GM19023 (cell line): ENCODE data around the gene THBS3.
"Not testable (repeated sequence)": the region's sequence is repeated elsewhere in the genome, so short reads cannot be mapped to it uniquely, and the experiment has no call there.

ENCODE experiments used
- ATAC-seq: cut with Tn5 transposase; IDR thresholded peaks from one replicate; pipeline ENCODE4 v1.9.1; 2021; ENCODE audit warnings: mild to moderate bottlenecking, moderate library complexity; ENCODE audit not compliant: unreplicated experiment

The THBS3 gene

DNA sequence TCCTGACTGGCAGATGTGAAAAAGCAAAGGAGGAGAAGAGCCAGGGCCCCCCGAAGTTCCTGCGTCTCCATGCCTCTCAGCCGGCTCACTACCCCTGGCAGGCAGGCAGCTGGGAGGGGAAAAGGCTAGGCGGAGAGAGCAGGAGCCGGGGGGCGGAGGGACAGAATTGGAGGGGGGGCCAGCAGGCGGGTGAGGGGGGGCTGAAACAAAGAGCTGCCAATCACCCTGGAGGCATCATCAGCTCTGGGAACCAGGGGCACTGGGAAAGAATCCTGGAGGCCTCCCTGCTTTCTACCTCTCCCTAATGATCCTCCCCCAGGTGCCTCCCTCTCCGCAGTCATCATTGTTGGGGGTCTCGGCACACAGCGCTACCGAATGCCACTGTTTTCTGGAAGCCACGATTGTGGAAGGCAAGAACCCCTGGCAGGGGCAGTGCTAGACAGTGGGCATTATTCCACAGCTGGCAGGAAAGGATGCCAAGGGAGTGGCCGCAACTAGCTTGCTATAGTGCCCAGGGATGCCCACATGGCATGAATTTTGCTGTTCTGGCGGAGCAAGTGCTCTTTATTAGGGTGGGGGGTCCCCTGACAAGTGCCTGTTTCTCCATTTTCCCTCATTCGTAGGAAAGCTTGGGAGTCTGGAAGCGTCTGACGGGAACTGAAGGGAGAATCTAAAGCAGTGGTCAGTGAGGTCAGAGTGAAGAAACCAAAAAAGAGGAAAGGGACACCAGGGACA lies at the start of gene THBS3:
THBS3 (minus strand) TSS at position 92 of the 735 bp plus-strand sequence; CDS start at position 71, 21 bp downstream.
- ATAC-seq: no peak

DNA sequence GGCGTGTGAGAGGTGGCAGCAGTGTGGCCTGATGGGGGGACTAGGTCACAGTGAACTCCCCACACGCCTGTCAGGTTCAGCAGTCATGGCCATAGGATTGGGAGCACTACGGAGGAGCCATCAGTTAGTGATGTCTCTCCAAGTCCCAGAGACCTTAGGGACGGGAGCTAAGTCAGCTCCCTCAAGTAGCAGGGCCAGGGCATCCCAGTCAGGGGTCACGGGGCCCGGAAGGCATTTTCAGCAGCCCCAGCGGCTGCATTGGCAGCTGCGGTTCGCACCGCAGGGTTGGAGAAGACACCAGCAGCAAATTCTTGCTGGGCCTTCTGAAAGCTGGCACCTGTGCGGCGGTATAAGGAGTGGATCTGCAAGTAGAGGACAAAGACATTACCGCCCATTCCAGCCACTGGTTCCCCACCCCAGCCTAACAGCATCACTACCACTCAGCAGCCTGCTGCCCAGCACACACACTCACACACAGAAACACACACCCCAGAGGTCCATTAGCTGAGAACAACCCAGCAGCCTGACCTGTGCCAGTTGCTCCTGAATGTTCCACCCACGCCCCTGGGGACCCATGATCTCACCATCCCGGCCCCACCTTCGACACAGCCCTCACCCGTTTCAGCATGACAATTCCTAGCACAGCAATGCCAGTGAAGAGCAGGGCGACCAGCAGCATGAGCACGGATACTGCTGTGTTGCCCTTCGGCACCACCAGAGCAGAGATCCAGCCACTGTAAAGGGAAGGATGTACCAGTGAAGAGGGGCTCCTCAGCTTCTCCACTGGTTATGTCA lies 48.6 kb upstream of the THBS3 start:
- no peak for ATAC-seq

DNA sequence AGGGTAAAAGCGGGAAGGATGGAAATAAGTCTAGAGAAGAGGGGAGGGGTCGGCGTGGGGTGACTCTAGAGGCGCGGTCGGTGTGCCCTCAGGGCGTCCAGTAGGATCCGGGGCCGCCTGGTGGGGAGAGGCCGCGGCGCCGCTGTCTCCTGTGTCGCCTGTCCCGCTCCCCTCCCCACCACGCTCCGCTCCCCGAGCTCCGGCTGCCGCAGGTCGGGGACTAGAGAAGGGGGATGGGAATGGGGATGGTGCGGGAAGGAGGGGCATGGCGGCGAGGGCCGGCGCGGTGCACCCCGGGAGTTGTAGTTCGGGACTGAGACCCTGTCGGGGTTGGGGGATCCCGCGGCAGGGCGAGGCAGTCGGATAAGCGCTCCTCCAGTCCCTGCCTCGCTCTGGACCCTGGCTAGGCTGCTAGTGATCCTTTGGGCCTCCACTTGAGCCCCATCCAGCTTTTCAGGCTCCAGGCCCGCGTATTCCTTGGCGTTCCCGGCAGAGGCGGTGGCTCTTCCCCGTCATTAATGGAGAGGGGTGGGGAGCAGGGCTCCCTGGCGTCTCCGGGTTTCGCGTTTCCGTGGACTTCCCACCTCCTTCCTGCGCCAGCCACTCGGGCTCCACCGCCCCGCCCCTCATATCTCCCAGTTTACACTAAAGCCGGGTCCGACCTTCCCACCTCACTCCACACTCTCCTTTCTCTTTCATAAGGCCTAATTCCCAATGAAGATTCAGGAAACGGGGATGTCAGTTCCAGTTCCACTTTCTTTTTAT lies 47.7 kb upstream of the THBS3 start, which contains the start of gene ENTREP3:
ENTREP3 (minus strand) TSS at position 241 of the 765 bp plus-strand sequence. CDS start 606 bp downstream, outside the sequence.
- ATAC-seq: peak; percentile 60

DNA sequence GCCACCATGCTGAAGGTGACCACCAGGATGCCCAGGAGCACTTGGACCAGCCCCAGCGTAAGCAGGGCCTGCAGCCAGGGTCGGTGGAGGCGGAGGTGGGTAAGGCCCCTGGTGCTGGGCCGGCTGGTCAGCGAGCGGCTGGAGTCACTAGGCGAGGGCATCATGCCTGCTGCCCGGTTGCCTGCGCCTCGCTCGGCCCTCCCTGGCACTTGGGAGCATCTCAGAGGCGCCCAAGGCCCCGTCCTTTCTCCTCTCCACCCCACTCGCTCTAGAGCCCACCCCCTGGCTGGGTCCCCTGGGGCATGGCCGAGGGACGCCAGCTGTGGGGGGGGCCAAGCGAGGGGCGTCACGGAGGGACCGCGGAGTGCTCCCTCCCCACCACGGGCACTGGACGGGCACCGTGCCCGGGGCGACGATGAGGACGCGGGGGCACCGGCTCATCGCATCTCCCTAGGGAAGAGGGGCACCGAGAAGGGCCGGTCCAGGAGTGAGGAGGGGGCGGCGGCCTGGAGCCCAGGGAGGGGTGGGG lies 47.1 kb upstream of the THBS3 start:
- ATAC-seq: no peak

DNA sequence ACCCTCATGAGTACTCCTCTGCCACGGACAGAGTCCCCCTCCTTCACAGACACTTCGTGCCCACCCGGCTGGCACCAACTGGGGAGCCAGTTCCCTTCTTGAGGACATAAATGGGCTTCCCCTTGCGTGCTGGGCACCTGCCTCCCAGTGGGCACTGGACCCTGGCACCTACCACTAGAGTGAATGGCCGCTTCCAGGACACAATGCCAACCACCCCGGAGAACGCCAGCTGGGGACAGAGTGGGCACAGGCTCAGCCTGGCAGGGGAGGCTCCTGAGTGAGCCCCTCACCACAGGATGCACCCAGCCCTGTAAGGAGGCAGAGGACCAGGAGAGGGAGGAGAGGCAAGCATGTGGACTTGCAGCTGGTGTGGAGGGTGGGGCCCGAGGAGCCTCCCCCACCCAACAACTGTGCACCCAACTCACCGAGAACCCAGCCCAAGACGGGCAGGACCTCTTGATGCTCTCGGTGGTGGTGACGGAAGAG lies 46.6 kb upstream of the THBS3 start:
- ATAC-seq: no peak

DNA sequence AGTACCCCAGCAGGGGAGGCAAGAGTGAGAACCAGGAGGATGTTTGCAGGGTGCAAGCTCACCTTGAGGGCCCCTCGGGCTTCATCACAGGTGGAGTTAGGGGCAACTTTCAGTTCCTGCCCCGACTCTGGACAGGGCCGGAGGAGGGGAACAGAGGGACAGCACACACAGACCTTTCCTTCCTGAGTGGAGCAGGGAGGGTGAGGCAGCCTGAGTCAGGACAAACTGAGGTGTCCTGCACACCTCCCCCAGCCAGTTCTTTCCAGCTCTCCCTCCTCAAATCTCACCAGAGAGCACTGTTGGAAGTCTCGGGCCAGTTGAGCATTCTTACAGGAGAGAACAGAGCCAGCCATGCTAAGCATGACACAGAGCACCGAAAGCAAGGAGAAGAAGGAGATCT lies 46.1 kb upstream of the THBS3 start:
- no peak for ATAC-seq

DNA sequence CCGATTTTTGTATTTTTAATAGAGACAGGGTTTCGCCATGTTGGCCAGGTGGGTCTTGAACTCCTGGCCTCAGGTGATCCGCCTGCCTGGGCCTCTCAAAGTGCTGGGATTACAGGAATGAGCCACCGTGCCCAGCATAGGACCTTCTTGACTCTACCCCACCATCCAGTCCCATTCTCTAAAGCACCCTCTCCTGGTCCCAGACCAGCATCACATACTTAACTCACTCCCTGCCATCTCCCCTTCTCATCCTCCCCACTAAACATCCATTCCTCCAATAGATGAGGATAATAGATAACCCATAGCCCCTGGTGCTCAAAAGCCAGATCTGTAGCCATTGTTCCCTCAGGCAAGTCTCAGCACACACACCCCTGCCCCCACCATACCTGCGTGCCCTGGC lies 45.5 kb upstream of the THBS3 start:
- no peak for ATAC-seq

DNA sequence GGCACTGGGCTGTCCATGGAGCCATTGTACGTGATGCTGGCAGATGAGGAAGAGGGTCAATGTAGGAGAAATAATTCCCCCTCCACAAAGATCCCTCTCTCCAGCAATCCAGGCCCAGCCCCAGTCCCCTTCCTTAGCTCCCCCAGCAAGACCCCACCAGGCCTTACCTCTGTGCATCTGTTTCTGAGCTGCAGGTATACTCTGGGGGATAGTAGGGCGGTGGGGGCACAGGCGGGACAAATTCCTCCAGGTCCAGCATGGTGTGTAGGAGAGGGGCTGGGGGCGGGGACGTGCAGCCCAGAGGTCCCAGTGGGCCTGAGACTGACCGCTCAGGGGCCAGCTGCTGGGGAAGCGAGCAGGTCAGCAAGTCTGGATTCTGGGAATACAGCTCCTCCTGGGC lies 43.9 kb upstream of the THBS3 start:
- no peak for ATAC-seq

DNA sequence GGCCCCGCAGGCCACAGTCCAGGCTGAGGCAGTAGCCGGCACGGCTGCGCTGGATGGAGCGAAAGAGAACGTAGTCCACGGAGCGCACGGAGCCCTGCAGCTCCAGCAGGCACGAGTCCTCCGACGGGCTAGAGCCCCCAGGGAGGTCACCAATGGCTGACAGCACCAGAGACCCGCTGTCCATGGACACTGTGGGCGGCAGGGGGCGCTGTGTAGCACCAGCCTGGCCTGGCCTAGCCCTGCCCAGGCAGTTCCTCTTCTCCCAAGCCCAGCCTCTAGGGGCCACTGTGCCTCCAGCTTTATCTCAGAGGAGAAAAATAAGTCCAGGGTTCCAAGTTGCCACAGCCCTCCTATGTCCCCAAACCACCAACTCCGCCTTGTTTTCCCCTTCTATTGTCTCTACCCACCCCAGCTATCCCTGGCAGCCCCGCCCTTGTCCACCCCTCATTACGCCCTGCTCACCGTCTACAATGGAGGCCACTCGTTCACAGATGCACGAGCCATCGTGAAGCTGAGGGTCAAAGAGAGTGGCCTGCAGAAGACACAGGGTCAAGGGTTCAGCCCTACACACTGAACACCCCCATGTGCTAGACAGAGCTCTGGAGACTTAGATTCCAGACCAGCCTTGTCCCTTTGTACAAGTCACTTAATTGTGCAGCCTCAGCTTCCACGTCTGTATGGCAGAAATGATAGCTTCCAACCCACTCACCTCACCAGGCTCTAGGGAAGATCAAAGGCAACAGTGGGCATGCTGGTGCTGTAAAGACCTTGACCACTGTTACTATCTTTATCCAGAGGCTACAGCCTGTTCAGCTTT lies 43.1 kb upstream of the THBS3 start:
- ATAC-seq: peak; percentile 79

DNA sequence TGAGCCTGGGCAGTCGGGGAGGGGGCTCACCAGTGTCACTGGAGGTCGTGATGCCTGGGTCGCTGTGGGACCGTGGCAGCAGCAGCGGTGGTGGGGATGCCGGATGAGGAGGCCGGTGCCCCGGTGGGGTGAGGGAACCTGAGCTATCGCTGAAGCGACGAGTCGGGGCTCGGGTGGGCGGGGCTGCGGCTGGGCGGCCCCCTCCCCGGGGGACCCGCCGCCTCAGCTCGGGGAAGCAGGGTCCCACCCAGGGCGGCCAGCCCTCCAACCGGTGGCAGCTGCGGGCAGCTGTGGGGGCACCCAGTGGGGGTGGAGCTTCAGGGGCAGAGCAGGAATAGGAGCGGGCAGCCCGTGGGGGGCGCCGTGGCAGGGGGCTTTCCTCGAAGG lies 42.5 kb upstream of the THBS3 start:
- ATAC-seq: peak; percentile 14

DNA sequence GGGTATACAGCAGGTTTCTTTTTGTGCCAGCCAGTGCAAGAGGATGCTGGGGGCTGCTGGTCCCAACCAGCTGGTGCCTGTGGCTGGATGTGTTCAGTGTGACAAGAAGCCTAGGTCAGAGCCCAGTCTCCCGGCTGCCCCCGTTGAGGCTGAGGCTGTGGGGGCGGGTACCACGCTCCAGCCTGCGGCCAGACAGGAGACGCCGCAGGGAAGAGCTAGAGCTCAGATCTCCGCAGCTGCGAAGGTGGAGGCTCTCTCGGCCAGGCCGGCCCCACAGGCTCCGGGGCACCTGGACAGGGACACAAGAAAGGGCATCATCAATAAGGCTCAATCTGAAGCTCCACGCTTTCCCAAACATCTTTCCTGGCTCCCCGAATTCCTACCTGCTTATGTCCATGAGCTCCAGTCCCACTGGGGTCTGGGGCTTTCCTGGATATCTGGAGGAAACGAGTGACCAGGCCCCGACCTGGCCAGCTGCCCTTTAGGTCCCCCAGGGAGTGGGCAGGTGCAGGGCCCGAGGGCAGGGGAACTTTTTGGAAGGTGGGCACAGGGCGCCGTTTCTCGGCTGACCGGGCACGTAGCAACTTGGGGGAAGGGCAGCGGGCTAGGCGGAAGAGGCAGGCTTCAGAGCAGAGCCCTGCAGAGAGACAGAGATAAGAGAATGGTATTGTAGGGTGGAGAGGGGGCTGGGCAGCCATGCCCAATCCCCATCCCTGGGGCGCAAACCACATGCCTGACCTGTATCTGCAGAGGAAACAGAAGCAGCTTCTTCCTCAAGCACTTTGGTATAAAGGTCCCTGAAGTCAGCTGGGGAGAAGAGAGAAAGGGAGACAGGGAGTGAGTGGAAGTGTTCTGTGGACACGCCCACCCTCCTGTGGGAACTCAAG lies 40.2 kb upstream of the THBS3 start:
- no peak for ATAC-seq

DNA sequence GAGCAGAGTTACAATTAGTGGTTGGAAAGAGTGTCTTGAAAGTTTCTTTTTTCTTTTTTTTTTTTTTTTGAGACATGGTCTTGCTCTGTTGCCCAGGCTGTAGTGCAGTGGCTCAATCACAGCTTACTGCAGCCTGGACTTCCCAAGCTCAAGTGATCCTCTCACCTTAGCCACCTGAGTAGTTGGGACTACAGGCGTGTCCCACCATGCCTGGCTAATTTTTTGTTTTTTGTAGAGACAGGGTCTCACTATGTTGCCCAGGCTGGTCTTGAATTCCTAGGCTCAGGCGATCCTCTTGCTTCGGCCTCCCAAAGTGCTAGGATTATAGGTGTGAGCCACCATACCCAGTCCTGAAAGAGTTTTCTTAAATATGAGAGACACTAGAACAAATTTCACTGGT lies 39.1 kb upstream of the THBS3 start:
- not testable (repeated sequence) for ATAC-seq

DNA sequence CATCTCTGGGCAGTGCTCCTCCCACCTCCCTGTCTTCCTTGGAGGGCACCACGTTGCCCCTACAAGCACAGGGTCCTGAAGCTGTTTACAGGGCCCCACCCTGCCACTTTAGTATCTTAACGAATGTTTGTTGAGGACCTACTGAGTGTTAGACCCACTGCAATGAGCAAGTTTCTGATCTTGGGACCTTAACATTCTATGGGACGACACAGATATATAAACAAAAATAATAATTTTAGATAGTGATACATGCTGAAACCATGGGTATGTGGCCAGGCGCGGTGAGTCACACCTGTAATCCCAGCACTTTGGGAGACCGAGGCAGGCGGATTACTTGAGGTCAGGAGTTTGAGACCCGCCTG lies 37.4 kb upstream of the THBS3 start:
- ATAC-seq: no peak

DNA sequence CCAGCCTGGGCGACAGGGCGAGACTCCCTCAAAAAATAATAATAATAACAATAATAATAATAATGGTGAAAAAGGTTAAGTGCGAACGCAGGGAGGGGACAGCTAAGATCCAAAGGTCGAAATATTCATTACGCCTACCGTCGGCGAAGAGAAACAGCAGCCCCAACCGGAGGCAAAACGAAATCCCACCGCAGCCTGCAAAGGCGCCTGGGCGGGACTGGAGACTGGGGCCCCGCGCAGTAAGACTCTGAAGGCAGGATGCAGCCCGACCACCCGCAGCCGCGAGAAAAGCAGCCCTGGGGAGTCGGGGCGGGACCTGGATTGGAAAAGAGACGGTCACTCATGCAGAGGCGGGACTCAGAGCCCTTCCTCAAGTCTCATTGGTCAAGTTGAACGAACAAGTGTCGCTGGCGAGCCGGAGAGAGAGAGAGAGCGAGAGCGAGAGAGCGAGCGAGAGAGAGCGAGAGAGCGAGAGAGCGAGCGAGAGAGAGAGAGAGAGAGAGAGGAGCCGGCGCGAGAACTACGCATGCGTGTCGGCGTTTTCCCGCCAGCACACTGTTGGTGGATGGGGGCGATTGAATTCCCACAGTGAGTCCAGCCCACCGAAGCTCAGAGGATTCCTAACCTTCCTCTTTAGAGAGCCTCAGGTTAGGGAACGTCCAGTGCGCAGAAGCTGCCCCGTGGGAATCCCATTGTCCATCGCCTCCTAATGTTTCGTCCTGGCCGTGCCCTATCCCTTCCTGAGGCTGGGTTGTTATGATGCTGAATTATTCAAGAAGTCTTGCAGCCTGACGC lies 36.9 kb upstream of the THBS3 start:
- ATAC-seq: peak; percentile 82

DNA sequence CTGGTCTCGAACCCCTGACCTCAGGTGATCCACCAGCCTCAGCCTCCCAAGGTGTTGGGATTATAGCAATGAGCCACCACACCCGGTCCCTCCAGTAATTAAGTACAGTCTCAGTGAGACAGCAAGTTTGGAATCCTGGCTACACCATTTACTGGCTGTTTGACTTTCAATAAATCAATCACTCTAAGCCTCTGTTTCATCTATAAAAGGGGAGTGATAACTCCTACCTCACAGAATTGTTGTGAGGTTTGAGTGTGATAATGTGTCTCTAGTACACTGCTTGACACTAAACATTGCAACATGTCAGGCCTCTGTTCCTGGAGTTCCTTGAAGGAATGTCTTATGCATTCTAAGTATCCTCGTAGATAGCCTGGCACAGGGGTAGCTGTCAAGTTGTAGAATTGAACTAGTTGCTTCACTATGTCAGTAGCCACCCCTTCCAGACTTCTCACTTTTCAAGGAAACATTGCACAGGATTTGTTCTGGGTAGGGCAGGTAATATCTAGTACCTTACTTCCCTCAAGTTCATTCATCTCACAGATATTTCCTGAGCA lies 35.2 kb upstream of the THBS3 start:
- ATAC-seq: no peak

DNA sequence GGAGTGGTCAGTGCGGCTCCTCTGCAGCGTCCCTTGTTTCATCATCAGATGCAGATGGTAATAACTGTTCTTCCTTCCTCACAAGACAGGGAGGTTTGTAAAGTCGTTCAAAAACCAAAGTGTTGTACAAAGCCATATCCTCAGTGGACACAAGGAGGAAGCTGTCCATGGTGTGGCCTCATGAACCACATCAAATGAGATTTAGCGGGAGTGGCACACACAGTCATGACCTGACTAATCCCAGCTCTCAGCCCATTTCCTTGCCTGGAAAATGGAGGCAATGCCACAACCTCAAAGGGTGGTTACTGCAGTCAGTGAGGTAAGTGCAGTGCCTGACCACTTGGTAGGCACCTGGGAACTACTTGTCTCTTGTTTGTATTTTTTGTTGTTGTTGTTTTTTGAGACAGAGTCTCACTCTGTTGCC lies 34.2 kb upstream of the THBS3 start:
- ATAC-seq: no peak

DNA sequence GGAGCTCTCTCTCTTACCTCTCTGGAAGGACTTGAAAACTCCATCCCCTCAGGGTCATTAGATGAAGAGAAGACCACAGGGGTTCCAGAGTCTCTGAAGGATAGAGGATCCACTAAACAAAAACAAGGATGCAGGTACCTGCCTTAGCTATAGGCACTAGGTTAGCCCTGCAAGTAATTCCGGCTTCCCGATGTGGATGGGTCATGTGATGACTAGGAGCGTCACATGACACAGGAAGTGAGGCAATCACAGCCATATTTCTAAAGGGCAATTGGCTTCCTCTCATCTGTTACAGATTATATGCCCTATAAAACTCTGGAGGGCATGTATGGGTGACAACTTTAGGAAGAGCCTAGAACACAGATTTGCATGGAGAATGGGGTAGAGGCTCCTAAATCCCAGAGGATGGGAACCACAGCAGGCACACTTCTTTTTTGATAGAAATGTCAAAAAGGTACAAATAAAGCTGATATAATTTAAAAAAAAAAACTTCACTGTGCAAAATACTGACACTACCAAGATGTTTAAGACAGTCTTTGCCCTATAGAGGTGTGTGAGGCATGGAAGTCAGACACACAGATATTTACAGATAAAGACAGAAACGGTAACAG lies 33.5 kb upstream of the THBS3 start:
- no peak for ATAC-seq

DNA sequence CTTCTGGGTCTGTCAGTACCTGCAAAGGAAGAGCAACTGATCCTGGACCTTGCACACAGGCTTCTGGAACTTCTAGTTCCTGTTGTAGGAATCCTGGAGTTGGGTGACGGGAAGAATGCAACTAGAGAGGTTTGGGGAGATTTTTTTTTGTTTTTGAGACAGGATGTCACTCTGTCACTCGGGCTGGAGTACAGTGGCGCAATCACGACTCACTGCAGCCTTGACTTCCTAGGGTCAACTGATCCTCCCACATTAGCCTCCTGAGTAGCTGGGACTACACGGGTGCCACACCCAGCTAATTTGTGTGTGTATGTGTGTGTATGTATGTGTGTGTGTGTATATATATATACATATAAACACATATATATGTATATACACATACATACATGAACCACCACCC lies 28.8 kb upstream of the THBS3 start:
- ATAC-seq: no peak
